GM12892 (cell line): ENCODE results near the gene SPANXN3.

Experiments used
- POLR2A ChIP-seq: IDR thresholded peaks from 2 replicates; pipeline ENCODE4 v1.6.1; 2011; ENCODE audit warnings: low read depth, low read length, control low read depth
- POLR2AphosphoS5 ChIP-seq: IDR thresholded peaks from 2 replicates; pipeline ENCODE4 v1.6.1; 2011; ENCODE audit warnings: low read depth, low read length, control low read depth
- TAF1 ChIP-seq: IDR thresholded peaks from 2 replicates; pipeline ENCODE4 v1.6.1; 2011; ENCODE audit warnings: low read depth, mild to moderate bottlenecking, control low read depth, low read length, borderline replicate concordance

DNA sequence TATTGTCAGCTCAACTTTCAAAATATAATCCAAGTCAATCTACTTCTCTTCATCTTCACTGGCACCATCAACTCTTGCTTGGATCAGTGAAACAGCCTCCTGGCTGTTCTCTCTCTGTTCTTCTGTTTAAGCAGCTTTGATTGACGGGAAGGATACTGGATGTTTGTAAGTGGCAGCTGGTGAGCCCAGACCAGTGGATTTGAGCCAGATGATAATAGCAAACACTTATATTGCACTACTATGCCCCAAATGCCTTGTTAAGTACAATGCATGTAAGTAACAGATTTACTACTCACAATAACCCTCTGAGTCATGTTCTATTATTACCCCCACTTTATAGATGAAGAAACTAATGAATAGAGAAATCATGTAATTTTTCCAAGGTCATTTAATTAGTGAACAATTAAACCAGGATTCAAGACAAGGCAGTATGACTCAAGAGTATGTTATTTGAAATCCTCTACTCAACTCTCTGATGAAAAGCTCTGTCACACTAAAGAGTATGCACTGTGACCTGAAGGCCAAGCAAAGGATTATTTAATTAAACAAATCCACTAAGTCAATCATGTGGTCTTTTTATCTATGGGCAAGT is 44.8 kb downstream of the SPANXN3 start:
- no peak for TF ChIP-seq POLR2A
- TF ChIP-seq POLR2AphosphoS5, result no peak
- no peak for TF ChIP-seq TAF1
